Activated effector memory CD4-positive, alpha-beta T cell treated with Interleukin-2 at 50 U/mL for 16 hours (primary cell): ENCODE measurements around the gene CYB5B.

ENCODE experiments used
- DNase-seq: peaks from one replicate; pipeline ENCODE4 v3.0.0-alpha.2; 2020

The CYB5B gene

DNA sequence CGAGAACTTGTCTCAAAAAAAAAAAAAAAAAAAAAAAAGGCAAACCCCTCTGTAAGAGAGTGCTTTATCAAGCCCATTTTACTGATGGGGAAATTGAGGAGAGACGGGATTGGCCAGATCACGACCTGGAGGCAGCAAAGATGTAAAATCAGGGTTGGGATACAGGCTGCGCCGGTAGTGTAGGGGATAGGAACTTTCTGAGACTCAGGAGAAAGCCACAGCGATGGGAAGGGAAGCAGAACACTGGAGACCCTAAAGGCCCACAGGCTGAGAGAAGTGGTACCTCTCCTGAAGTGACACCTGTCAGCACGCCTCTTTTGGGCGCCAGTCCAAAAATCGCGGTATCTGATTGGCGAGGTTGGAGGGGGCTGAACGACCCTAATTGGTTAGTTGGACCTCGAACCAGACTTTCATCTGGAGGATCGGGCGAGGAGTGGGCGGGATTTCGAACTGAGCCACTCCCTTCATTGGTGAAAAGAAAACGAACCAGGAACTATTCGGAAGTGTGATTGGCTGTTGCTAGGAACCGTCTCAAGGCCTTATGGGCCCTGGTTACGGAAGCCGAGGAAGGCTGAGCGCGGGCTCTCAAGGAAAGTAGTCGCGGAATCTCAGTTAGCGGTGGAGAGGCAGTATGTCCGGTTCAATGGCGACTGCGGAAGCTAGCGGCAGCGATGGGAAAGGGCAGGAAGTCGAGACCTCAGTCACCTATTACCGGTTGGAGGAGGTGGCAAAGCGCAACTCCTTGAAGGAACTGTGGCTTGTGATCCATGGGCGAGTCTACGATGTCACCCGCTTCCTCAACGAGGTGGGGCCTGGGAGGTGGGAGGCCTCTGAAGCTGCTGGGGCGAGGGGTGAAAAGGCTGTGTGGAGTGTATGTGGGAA lies at the start of gene CYB5B:
CYB5B (plus strand) TSS at position 567 of the 882 bp plus-strand sequence; CDS start at position 632, 65 bp downstream.
- DNase-seq, result peak; percentile 94

DNA sequence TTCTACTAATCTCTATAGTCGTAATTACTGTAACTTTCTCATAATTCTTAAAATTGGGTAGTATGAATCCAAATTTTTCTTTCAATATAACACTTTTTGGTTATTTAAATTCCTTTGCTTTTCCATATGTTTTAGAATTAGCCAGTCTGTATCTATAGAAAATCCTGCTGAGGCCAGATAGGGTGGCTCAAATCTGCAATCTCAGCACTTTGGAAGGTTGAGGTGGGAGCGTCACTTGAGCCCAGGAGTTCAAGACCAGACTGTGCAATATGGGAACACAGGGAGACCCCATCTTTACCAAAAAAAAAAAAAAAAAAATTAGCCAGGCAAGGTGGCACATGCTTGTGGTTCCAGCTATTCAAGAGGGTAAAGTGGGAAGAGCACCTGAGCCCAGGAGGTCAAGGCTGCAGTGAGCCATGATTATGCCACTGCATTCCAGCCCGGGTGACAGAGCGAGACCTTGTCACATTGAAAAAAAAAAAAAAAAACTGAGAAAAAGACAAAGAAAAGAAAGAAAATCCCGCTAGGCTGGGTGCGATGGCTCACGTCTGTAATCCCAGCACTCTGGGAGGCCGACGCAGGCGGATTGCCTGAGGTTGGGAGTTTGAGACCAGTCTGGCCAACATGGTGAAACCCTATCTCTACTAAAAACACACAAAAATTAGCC lies 47.9 kb upstream of the CYB5B start:
- no peak for DNase-seq

DNA sequence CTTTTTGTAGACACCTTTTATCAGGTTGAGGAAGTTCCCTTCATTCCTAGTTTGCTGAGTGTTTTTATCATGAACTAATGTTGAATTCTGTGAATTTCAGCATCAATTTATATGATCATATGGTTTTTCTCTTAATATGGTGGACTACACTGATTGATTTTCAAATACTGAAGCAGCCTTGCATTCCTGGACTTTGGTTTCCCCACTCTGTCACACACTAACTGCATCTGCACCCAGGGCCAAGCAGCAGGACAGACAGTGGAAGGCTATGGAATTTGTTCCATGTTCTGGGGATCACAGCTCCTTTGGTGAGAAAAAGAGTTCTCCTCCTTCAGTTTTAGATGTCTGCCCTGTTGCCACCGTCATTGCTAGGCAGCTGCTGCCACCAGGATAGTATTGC lies 46.4 kb upstream of the CYB5B start:
- no peak for DNase-seq

GRCh38 chr16:69378760-69379159 lies 45.7 kb upstream of the CYB5B start:
- DNase-seq, result no peak

DNA sequence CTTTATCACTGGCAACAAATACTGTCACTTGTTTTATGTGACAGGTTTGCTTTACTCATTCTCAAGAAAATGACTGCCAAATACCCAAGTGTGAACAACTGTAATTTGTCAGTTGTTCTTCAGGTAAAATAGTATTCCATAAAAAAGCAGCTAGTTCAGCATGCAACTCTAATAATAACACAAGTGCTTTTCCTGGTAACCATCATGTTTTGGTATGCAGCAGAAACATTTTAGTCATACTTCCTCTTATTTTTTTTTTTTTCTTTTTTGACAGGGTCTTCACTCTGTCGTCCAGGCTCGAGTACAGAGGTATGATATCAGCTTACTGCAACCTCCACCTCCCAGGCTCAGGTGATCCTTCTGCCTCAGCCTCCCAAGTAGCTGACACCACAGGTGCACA lies 43.2 kb upstream of the CYB5B start:
- no peak for DNase-seq

- no peak for DNase-seq
These were observed 42.0 kb upstream of the CYB5B start for GRCh38 chr16:69382421-69382820.

DNA sequence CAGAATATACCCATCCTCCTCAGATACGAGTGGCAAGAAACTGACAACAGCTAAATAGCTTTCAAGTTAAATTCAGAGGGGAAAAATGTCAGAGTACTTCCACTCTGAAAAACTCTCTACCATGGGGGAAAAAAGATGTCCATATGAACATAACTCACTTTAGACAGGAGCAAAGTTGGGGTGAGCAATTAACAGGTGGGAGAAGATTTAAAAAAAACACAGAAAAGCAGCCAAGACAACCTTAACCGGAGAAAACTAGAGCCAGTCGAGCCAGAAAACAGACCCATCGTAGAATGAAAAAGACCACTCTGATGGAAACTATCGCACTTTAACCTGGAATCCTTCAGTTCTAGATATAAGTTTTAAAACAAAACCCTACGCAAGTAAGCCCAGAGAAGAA lies 39.4 kb upstream of the CYB5B start:
- DNase-seq, result no peak

DNA sequence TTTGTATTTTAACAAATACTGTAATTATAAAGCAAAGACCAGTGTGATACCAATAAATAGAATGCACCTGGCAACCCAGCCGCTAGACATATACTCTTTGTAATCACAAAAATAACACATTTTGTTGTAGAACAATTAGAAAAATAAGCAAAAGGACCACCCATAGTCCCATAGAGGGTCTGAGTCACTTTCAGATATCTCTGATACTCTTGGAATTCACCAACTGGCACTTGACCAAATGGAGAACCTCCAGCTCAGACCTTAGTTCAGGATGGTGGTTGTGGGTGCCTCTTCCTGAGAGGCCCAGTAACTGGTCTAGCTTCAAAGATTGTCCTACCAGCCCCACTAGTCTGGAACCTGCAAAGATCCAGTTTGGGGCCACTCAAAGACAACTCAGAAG lies 37.8 kb upstream of the CYB5B start:
- no peak for DNase-seq

GRCh38 chr16:69393898-69394849 lies 30.2 kb upstream of the CYB5B start:
- no peak for DNase-seq

GRCh38 chr16:69395859-69396186 lies 28.6 kb upstream of the CYB5B start:
- no peak for DNase-seq

DNA sequence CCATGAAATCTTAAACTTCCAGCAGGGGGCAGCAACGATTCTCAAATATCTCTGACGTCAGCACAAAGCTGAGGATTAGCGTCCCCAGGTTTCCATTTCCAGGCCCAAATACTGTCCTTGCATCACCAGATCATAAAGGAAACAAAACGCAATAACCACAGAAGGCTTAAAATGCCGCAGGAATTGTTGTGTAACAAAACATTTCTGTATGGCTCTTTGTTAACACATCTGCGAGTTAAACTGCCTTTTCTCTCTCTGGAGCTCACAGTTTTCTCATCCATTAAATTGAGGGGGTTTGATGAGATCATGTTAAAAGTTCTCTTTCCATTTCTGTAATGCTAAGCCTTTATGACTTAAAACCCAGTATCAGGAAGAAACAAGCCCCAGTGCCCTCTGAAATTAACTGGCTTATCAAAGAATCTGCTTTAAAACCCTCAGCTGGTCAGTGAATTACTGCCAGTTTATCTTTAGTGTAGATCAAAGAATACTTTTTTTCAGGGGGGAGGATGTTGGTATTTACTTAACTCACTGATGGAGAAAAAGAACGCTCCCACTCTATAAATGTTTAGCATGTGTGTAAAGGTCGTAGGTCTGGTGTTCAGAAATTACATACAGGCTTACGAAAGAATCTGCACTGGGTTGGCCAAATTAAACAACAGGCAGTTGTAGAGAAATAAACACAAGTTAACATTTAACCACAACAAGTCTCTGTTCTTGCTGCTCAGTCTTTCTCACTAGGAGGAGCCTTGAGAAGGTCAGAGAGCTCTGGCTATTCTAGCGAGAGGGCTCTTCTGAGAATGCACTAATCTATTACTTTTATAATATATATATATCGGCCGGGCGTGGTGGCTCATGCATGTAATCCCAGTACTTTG lies 28.0 kb upstream of the CYB5B start:
- DNase-seq, result peak; percentile 25

- DNase-seq, result no peak
These were observed 26.4 kb upstream of the CYB5B start for GRCh38 chr16:69397821-69398521.

- DNase-seq, result no peak
These were observed 25.1 kb upstream of the CYB5B start for GRCh38 chr16:69399361-69399760.

DNA sequence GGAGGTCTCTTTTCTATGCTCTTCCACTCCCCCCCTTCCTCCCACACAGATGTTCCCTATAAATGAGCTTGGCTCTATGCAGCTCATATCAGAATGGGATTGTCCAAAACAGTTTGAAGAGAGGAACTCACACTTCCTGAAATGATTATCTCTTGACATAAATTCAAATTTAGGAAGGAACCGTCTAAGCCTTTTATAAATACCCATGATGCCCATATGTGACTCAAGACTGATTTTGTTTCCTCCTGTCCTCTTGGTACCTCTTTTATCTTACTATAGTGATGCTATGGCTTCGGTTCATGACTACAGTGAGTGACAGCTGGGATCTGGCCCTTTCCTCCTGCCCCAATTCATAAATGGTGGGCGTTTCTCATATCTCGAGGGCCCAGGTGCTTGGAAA lies 22.0 kb upstream of the CYB5B start:
- no peak for DNase-seq

DNA sequence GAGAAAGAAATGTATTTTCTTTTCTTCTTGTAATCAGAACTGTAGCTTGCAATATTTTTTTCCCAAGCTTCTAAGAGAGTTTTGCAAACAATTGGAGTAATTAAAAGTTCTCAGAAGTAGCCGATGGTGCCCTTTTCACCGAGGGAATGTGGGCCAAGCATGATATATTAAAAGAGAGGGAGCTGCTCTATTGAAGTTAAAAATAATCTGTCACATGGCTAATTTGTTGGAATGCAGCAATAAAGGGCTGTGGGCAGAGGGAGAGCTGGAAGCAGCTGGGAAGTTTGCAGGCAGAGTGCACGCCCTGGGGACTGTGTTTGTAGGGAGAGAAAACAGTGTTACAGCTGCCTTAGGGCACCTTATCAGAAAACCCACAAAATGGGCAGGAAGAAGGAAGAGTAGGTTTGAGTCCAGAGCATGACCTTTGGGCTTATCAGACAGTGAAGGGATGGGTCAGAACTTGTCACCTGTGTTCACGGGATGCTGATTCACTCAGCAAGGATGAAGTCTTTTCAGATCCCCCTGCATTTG lies 20.1 kb upstream of the CYB5B start:
- no peak for DNase-seq

- no peak for DNase-seq
These were observed 19.1 kb upstream of the CYB5B start for GRCh38 chr16:69405326-69405725.

GRCh38 chr16:69405757-69406156 lies 18.7 kb upstream of the CYB5B start:
- DNase-seq, result no peak

DNA sequence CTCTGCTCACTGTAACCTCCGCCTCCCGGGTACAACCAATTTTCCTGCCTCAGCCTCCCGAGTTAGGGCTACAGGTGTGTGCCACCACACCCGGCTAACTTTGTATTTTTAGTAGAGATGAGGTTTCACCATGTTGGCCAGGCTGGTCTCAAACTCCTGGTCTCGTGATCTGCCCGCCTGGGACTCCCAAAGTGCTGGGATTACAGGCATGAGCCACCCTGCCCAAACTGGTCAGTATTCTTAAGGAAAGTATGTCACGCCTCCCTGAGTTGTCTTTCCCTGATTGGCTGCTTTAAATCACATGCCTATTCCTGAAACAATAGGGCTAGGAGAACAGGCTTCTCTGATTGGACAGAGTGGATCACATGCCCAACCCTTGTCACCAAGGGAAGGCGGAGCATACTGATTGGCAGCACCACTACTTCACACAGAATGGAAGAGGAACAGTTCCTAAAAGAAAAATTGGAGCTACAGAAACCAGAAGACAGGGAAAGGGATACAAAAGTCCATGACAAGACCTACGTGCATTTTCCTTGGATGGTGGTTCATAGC lies 17.6 kb upstream of the CYB5B start:
- DNase-seq, result no peak

DNA sequence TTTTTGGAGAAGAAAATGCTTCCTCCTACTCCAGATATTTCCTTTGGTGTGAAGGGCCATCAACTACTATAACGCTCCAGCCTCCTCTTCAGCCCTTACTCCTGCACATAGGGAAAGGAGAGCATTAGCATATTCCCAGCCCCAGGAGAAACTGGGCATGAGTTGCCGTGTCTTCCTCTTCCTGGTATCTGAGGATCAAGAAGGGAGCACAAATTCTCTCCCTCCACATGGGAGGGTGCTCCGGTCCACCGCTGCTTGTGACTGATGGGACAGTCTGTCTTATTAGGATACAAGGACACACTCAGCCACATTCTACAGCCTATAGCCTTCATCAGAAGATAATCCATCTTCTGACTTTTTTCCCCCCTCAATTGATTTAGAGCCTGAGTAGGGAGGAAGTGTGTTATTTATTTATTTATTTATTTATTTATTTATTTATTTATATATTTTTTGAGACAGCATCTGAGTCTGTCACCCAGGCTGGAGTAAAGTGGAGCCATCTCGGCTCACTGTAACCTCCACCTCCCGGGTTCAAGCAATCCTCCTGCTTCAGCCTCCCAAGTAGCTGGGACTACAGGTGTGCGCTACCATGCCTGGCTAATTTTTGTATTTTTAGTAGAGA lies 16.6 kb upstream of the CYB5B start:
- no peak for DNase-seq

- no peak for DNase-seq
These were observed 15.9 kb upstream of the CYB5B start for GRCh38 chr16:69408475-69408874.
